ENCODE data around the gene ZNF511.
A peak's percentile ranks its signal among the peaks of the same experiment; 100 is the strongest.

The ZNF511 gene

GRCh38 chr10:133351408-133352318 is 42.9 kb downstream of the ZNF511 start:
- no peak for DNase-seq (ENCODE audit: low read depth in 1 of 2, low spot score in 1 of 2)

- no peak for DNase-seq (ENCODE audit: low read depth in 1 of 2, low spot score in 1 of 2)
These were observed 44.7 kb downstream of the ZNF511 start for GRCh38 chr10:133353202-133353959.

GRCh38 chr10:133353988-133354605 is 45.4 kb downstream of the ZNF511 start:
- no peak for DNase-seq (ENCODE audit: low read depth in 1 of 2, low spot score in 1 of 2)

GRCh38 chr10:133354672-133355240 is 46.0 kb downstream of the ZNF511 start:
- no peak for DNase-seq (ENCODE audit: low read depth in 1 of 2, low spot score in 1 of 2)

GRCh38 chr10:133355266-133355665 is 46.6 kb downstream of the ZNF511 start:
- DNase-seq (ENCODE audit: low read depth in 1 of 2, low spot score in 1 of 2), result no peak

- no peak for DNase-seq (ENCODE audit: low read depth in 1 of 2, low spot score in 1 of 2)
These were observed 47.3 kb downstream of the ZNF511 start for GRCh38 chr10:133355991-133356390.

- DNase-seq (ENCODE audit: low read depth in 1 of 2, low spot score in 1 of 2), result no peak
These were observed 48.0 kb downstream of the ZNF511 start for GRCh38 chr10:133356549-133357284.

- peak; percentile 55 to 76 for DNase-seq (ENCODE audit: low read depth in 1 of 2, low spot score in 1 of 2)
These were observed 48.8 kb downstream of the ZNF511 start, which contains the start of gene FUOM for GRCh38 chr10:133357285-133358161. Gene FUOM, minus strand, starts transcription at chr10:133358019. Its CDS starts 12 bp downstream, at chr10:133358007.

- no peak for DNase-seq (ENCODE audit: low read depth in 1 of 2, low spot score in 1 of 2)
These were observed 49.6 kb downstream of the ZNF511 start for GRCh38 chr10:133358162-133358924.

- DNase-seq (ENCODE audit: low read depth in 1 of 2, low spot score in 1 of 2), result no peak
These were observed 50.2 kb downstream of the ZNF511 start for GRCh38 chr10:133358925-133359310.

- DNase-seq (ENCODE audit: low read depth in 1 of 2, low spot score in 1 of 2), result no peak
These were observed 50.8 kb downstream of the ZNF511 start for GRCh38 chr10:133359554-133359971.

GRCh38 chr10:133359972-133360610 is 51.4 kb downstream of the ZNF511 start:
- no peak for DNase-seq (ENCODE audit: low read depth in 1 of 2, low spot score in 1 of 2)

GRCh38 chr10:133361227-133361626 is 52.5 kb downstream of the ZNF511 start:
- DNase-seq (ENCODE audit: low read depth in 1 of 2, low spot score in 1 of 2), result no peak

- no peak for DNase-seq (ENCODE audit: low read depth in 1 of 2, low spot score in 1 of 2)
These were observed 53.2 kb downstream of the ZNF511 start for GRCh38 chr10:133361773-133362441.
